RWPE2 (cell line): Measurements from ENCODE around the gene SLC12A3.

ENCODE experiments used
- ATAC-seq: fragments of 200-7000 bp; cut with Tn5 transposase; 3 replicates; pipeline ENCODE4 v1.9.1; 2021; ENCODE audit warnings: low read depth
- DNase-seq: peaks from one replicate; pipeline ENCODE4 v3.0.0-alpha.2; 2020; ENCODE audit warnings: low spot score
- H3K27ac ChIP-seq: fragments of 450-650 bp; 2 replicates; pipeline ENCODE4 v1.5.1; 2017; ENCODE audit warnings: mild to moderate bottlenecking; ENCODE audit not compliant: poor library complexity, severe bottlenecking
- H3K27me3 ChIP-seq: fragments of 250-450 bp; sonication (Bioruptor Pico); 2 replicates; pipeline ENCODE4 v1.5.1; 2021; ENCODE audit warnings: mild to moderate bottlenecking, moderate library complexity; ENCODE audit not compliant: insufficient read depth, poor library complexity, severe bottlenecking
- H3K36me3 ChIP-seq: fragments of 250-450 bp; sonication (Bioruptor Pico); 2 replicates; pipeline ENCODE4 v1.5.1; 2020; ENCODE audit warnings: low read depth, mild to moderate bottlenecking, moderate library complexity
- H3K4me1 ChIP-seq: fragments of 250-450 bp; sonication (Bioruptor Pico); 2 replicates; pipeline ENCODE4 v1.5.1; 2021; ENCODE audit warnings: mild to moderate bottlenecking, moderate library complexity; ENCODE audit not compliant: insufficient read depth, poor library complexity, severe bottlenecking
- H3K4me3 ChIP-seq: fragments of 250-450 bp; sonication (Bioruptor Pico); 2 replicates; pipeline ENCODE4 v1.5.1; 2021; ENCODE audit warnings: mild to moderate bottlenecking, moderate library complexity; ENCODE audit not compliant: severe bottlenecking
- H3K9me3 ChIP-seq: fragments of 250-450 bp; sonication (Bioruptor Pico); 2 replicates; pipeline ENCODE4 v1.5.1; 2021; ENCODE audit warnings: mild to moderate bottlenecking, moderate library complexity; ENCODE audit not compliant: severe bottlenecking
- CTCF ChIP-seq: fragments of 450-650 bp; IDR thresholded peaks from one replicate; pipeline ENCODE4 v1.5.1; 2017; ENCODE audit warnings: mild to moderate bottlenecking, moderate library complexity; ENCODE audit not compliant: poor library complexity, severe bottlenecking

The SLC12A3 gene

GRCh38 chr16:56838622-56839337 lies 26.2 kb upstream of the SLC12A3 start:
- no peak for ATAC-seq
- H3K27me3 ChIP-seq, result no peaks in the 10 kb centered on the region
- no peaks in the 10 kb centered on the region for H3K9me3 ChIP-seq
- H3K27ac ChIP-seq, result no peak overlapping the region
- no peak overlapping the region for H3K4me3 ChIP-seq
- DNase-seq, result no peak
- no peaks in the 10 kb centered on the region for H3K4me1 ChIP-seq
- H3K36me3 ChIP-seq, result peaks cover 86% of the 10 kb centered on the region
- no peak for TF ChIP-seq CTCF

- ATAC-seq (no peak), DNase-seq (no peak)
- Histone ChIP-seq H3K27me3 (no peaks in the 10 kb centered on the region), H3K4me3 (no peak overlapping the region), H3K4me1 (no peaks in the 10 kb centered on the region), H3K27ac (no peak overlapping the region), H3K9me3 (no peaks in the 10 kb centered on the region), H3K36me3 (peaks cover 74% of the 10 kb centered on the region)
- TF ChIP-seq CTCF, result no peak
These were observed 23.8 kb upstream of the SLC12A3 start for GRCh38 chr16:56841233-56841632.

DNA sequence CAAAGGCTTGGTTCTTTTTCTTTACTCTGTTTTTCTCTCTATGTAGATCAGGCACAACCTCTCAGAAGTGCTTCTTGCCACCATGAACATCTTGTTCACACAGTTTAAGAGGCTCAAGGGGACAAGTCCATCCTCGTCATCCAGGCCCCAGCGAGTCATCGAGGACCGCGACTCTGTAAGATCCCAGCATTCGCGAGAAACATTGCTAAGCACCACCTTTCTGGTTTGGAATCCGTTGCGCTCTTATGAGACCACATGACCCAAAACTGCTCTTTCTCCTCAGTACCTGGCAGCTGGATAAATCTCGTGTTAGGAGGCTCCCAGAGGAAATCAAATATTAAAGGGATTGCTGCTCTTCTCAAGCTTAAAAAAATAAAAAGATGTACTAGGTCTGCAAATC lies 23.3 kb upstream of the SLC12A3 start:
- Histone ChIP-seq H3K4me3 (no peak overlapping the region), H3K4me1 (no peaks in the 10 kb centered on the region), H3K27ac (no peak overlapping the region), H3K27me3 (no peaks in the 10 kb centered on the region), H3K9me3 (no peaks in the 10 kb centered on the region), H3K36me3 (peaks cover 69% of the 10 kb centered on the region)
- no peak for TF ChIP-seq CTCF
- ATAC-seq (no peak), DNase-seq (no peak)

GRCh38 chr16:56842133-56842532 lies 22.9 kb upstream of the SLC12A3 start:
- H3K9me3 ChIP-seq, result no peaks in the 10 kb centered on the region
- DNase-seq (no peak), ATAC-seq (no peak)
- no peaks in the 10 kb centered on the region for H3K4me1 ChIP-seq
- H3K4me3 ChIP-seq, result no peak overlapping the region
- H3K27me3 ChIP-seq, result no peaks in the 10 kb centered on the region
- H3K36me3 ChIP-seq, result peaks cover 65% of the 10 kb centered on the region
- no peak for TF ChIP-seq CTCF
- no peak overlapping the region for H3K27ac ChIP-seq

GRCh38 chr16:56844056-56844455 lies 21.0 kb upstream of the SLC12A3 start:
- Histone ChIP-seq H3K9me3 (no peaks in the 10 kb centered on the region), H3K4me1 (peaks cover 13% of the 10 kb centered on the region), H3K36me3 (peaks cover 46% of the 10 kb centered on the region), H3K27ac (no peak overlapping the region), H3K27me3 (no peaks in the 10 kb centered on the region), H3K4me3 (no peak overlapping the region)
- ATAC-seq (no peak), DNase-seq (no peak)
- no peak for TF ChIP-seq CTCF
